ENCODE results near the gene GLIS1. TPM values are rescaled to one million over a fixed set of nuclear protein-coding genes. Genes with fewer than 3 reads are reported as not detected.

Gene GLIS1
- total and polyA plus RNA-seq, 2 of the 8 experiments (the other 6 are each of a cell fraction or from before 2014, with no cell fraction given), result 0.15 to 0.22 TPM

DNA sequence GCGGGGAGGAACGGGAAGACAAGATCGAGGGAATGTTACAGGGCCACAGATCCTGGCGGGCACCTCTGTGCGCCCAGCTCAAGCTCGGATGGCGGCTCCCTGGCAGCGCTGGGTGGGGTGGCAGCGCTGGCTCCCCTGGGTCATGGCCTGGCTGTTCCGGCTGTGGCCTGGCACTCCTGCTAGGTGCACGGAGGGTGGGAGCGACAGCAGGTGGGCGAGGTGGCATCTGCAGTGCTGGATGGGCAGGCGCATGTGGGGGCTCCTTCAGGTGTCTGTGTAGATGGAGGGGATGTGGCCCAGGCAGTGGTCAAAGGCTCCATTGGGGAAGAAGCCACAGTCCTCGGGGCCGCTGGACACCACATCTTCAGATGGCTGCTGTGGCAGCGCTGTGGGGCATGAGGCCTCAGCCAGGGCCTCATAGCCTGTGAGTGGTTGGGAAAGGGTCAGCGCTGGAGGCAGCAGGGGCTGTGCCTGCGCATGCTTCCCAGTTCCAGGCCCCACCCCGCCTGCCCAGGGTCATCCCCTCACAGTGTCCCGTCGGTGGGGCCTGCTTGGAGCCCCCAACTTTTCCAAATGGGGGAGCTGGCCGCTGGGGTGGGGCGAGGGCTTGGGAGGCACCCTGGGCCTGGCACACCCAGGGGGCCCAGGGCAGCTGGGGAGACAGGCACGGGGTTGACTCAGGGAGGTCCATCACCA lies 232.5 kb downstream of the GLIS1 start:
- no peak overlapping the region for H3K23ac ChIP-seq (ENCODE audit: insufficient read length)
- H2AK5ac ChIP-seq (ENCODE audit: low read depth, low read length), result no peak overlapping the region
- POLR2A ChIA-PET (ENCODE audit: partially characterized antibody), result interaction anchor here (1.2 kb wide), 1 partner anchor 179 kb away, joined by 3 read pairs; no protein-coding TSS in a partner anchor
- peak overlapping the region; percentile 60; the same call in 1 of the 2 replicates for H2BK12ac ChIP-seq (ENCODE audit: low read depth, low read length)
- DNase-seq (ENCODE audit: low read depth in 1 of 2, low spot score in 2 of 2) (no peak), FAIRE-seq (no peak)
- no peak overlapping the region for H3K9ac ChIP-seq (replicated peaks in 1 of 4; ENCODE audit: extremely low read depth in 1 of 4, low read depth in 3 of 4, low read length in 3 of 4)
- 0 out of 2 replicates have a peak overlapping the region, but pooled peaks have one; percentile 48 for H2BK20ac ChIP-seq (ENCODE audit: low read length)
- H2AFZ ChIP-seq (ENCODE audit: low read length), result no peak overlapping the region
- H3K27me3 ChIP-seq (replicated peaks in 1 of 4; ENCODE audit: control insufficient read depth in 3 of 4, extremely low read depth in 1 of 4, insufficient read depth in 3 of 4, low read length in 3 of 4), result no peaks in the 10 kb centered on the region
- H2BK15ac ChIP-seq (ENCODE audit: low read length), result 0 out of 2 replicates have a peak overlapping the region, but pooled peaks have one; percentile 46
- no peak overlapping the region for H3K4me3 ChIP-seq (ENCODE audit: extremely low read depth in 1 of 4, insufficient read depth in 2 of 4, low read depth in 3 of 4, low read length in 4 of 4)
- H4K8ac ChIP-seq (ENCODE audit: extremely low read depth, insufficient read depth, low read length), result peak overlapping the region; percentile 65; the same call in 1 of the 2 replicates
- H2BK5ac ChIP-seq (ENCODE audit: low read depth, low read length), result 0 out of 2 replicates have a peak overlapping the region, but pooled peaks have one; percentile 44
- H3K79me1 ChIP-seq (ENCODE audit: low read depth, low read length), result no peaks in the 10 kb centered on the region
- H3K4ac ChIP-seq (replicated peaks; ENCODE audit: insufficient read length, low read depth, low read length), result no peak overlapping the region
- H4K5ac ChIP-seq (ENCODE audit: insufficient read length, low read depth, low read length), result no peak overlapping the region
- no peak overlapping the region; the same call in 1 of the 2 replicates for H3K18ac ChIP-seq (ENCODE audit: extremely low read depth, low read length)
- peak overlapping the region; percentile 49 for H4K91ac ChIP-seq (replicated peaks; ENCODE audit: insufficient read length, low read length)
- CTCF ChIA-PET (ENCODE audit: partially characterized antibody), result interaction anchor here (0.9 to 2.4 kb wide), 7 partner anchors 12 to 87 kb away, joined by 3 to 10 read pairs (median 5); no protein-coding TSS in a partner anchor
- 95% methylated on average over 23 of the region's 25 CpGs; no CpG with 5 or more reads in 1 of the 2 experiments for WGBS, 2 experiments (ENCODE audit: extremely low coverage in 1 of 2, insufficient coverage in 1 of 2, insufficient read length in 1 of 2, insufficient replicate concordance in 2 of 2, low coverage in 1 of 2, low lambda C conversion rate in 2 of 2, missing lambda C conversion rate in 1 of 2)
- H3K56ac ChIP-seq (replicated peaks; ENCODE audit: insufficient read length, low read depth, low read length), result no peak overlapping the region
- H3K4me2 ChIP-seq (ENCODE audit: insufficient read depth in 1 of 2, low read depth in 2 of 2, low read length in 2 of 2), result no peak overlapping the region
- H3K9me3 ChIP-seq (ENCODE audit: insufficient read depth in 2 of 2, low read depth in 1 of 2, low read length in 1 of 2), result no peaks in the 10 kb centered on the region
- H2BK120ac ChIP-seq (replicated peaks; ENCODE audit: low read depth, low read length), result no peak overlapping the region
- peaks cover 0 to 32% (median 11%) of the 10 kb centered on the region in 4 experiments; a peak in 6 of 7 replicates for H3K4me1 ChIP-seq (replicated peaks in 1 of 4; ENCODE audit: control insufficient read depth in 3 of 4, insufficient read depth in 4 of 4, low read length in 3 of 4)
- no peak overlapping the region for H3K14ac ChIP-seq (ENCODE audit: insufficient read length)
- H3K36me3 ChIP-seq (ENCODE audit: control insufficient read depth in 2 of 4, insufficient read depth in 4 of 4, low read length in 3 of 4), result no peaks in the 10 kb centered on the region
- TF ChIP-seq SRF (IDR thresholded peaks at IDR 0.05; ENCODE audit: low read depth, low read length) (no peak), HDAC6 (IDR thresholded peaks at IDR 0.05; ENCODE audit: low read depth, low read length) (no peak), POLR2A (IDR thresholded peaks at IDR 0.05; ENCODE audit: control extremely low read depth in 1 of 2, low read depth in 2 of 2, low read length in 2 of 2) (no peak), NANOG (IDR thresholded peaks at IDR 0.05; ENCODE audit: insufficient read depth, low read depth, low read length, poor library complexity, severe bottlenecking) (no peak), RFX5 (IDR thresholded peaks at IDR 0.05; ENCODE audit: borderline replicate concordance, low read depth, low read length) (no peak), TEAD4 (IDR thresholded peaks at IDR 0.05; ENCODE audit: low read depth, low read length) (no peak), TAF7 (optimal IDR thresholded peaks at IDR 0.05; ENCODE audit: borderline replicate concordance, low read depth, low read length) (no peak), HDAC2 (IDR thresholded peaks at IDR 0.05; ENCODE audit: borderline replicate concordance in 1 of 2, low read depth in 2 of 2, low read length in 2 of 2) (no peak), RXRA (IDR thresholded peaks at IDR 0.05; ENCODE audit: insufficient read depth, low read depth, low read length) (no peak), CBX5 (IDR thresholded peaks at IDR 0.05; ENCODE audit: low read depth, low read length) (no peak)
- TF ChIP-seq, protein P1, sequence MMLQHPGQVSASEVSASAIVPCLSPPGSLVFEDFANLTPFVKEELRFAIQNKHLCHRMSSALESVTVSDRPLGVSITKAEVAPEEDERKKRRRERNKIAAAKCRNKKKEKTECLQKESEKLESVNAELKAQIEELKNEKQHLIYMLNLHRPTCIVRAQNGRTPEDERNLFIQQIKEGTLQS (IDR thresholded peaks at IDR 0.05; ENCODE audit: insufficient read depth, low read depth, low read length), result no peak
- H3K79me2 ChIP-seq (ENCODE audit: control insufficient read depth in 1 of 2, insufficient read depth in 2 of 2, low read length in 2 of 2), result no peaks in the 10 kb centered on the region
- H3K27ac ChIP-seq (ENCODE audit: low read depth, low read length), result no peak overlapping the region
- H3K23me2 ChIP-seq (ENCODE audit: low read depth, low read length), result no peaks in the 10 kb centered on the region
- H4K20me1 ChIP-seq (replicated peaks in 1 of 2; ENCODE audit: control insufficient read depth in 1 of 2, insufficient read depth in 2 of 2, low read length in 2 of 2), result no peaks in the 10 kb centered on the region

All from H1 (cell line).